GM23338 (cell line): ENCODE data around the gene QRICH2. TPM values are rescaled to one million over a fixed set of nuclear protein-coding genes. Genes with fewer than 3 reads are reported as not detected.

Source experiments
- ATAC-seq: fragments of 200-7000 bp; cut with Tn5 transposase; 3 replicates; pipeline ENCODE4 v1.9.1; 2020
- DNase-seq: peaks from one replicate; pipeline ENCODE4 v3.0.0-alpha.2; 2015; ENCODE audit warnings: low spot score
- H2AFZ ChIP-seq: fragments of 200-600 bp; sonication (generic); 2 replicates; pipeline ENCODE4 v1.8.0; 2016; ENCODE audit warnings: antibody characterized with exemption, mild to moderate bottlenecking, moderate library complexity
- H3F3A ChIP-seq: fragments of 200-600 bp; sonication (generic); replicated peaks from 2 replicates; pipeline ENCODE4 v1.8.0; 2017; ENCODE audit warnings: antibody characterized with exemption, mixed run types, low read depth
- H3K27ac ChIP-seq: fragments of 200-600 bp; sonication (generic); 2 replicates; pipeline ENCODE4 v1.6.1; 2016; ENCODE audit warnings: low read depth
- H3K27me3 ChIP-seq: fragments of 200-600 bp; sonication (generic); 2 replicates; pipeline ENCODE4 v1.8.0; 2016; ENCODE audit warnings: mild to moderate bottlenecking, mixed run types, moderate library complexity; ENCODE audit not compliant: insufficient read depth
- H3K36me3 ChIP-seq: fragments of 200-600 bp; sonication (generic); 2 replicates; pipeline ENCODE4 v1.8.0; 2016; ENCODE audit warnings: mild to moderate bottlenecking; ENCODE audit not compliant: insufficient read depth
- H3K4me1 ChIP-seq: fragments of 200-600 bp; sonication (generic); 2 replicates; pipeline ENCODE4 v1.8.0; 2016; ENCODE audit warnings: mild to moderate bottlenecking, moderate library complexity; ENCODE audit not compliant: insufficient read depth
- H3K4me2 ChIP-seq: fragments of 200-600 bp; sonication (generic); 2 replicates; pipeline ENCODE4 v1.7.1; 2017; ENCODE audit warnings: mixed run types
- H3K4me3 ChIP-seq: fragments of 200-600 bp; sonication (generic); 2 replicates; pipeline ENCODE4 v1.6.1; 2016; ENCODE audit warnings: mixed run types
- H3K79me2 ChIP-seq: fragments of 200-600 bp; sonication (generic); replicated peaks from 2 replicates; pipeline ENCODE4 v1.8.0; 2017; ENCODE audit warnings: mild to moderate bottlenecking; ENCODE audit not compliant: insufficient read depth
- H3K9me2 ChIP-seq: fragments of 200-600 bp; sonication (generic); 2 replicates; pipeline ENCODE4 v1.8.0; 2017; ENCODE audit not compliant: insufficient read depth
- H4K20me1 ChIP-seq: fragments of 200-600 bp; sonication (generic); replicated peaks from 2 replicates; pipeline ENCODE4 v1.8.0; 2017; ENCODE audit warnings: mild to moderate bottlenecking; ENCODE audit not compliant: insufficient read depth
- H3K27ac Mint-ChIP-seq: 2 replicates; pipeline ENCODE4 v1.8.0; 2020; ENCODE audit warnings: inconsistent platforms, mild to moderate bottlenecking, moderate library complexity, mixed read lengths
- H3K27me3 Mint-ChIP-seq: 3 replicates; pipeline ENCODE4 v1.8.0; 2022; ENCODE audit warnings: low read depth, mild to moderate bottlenecking, moderate library complexity, mixed read lengths, inconsistent platforms; ENCODE audit not compliant: insufficient read depth, poor library complexity
- H3K36me3 Mint-ChIP-seq: 3 replicates; pipeline ENCODE4 v1.8.0; 2021; ENCODE audit warnings: low read depth, mild to moderate bottlenecking, inconsistent platforms, moderate library complexity, mixed read lengths
- H3K4me1 Mint-ChIP-seq: 3 replicates; pipeline ENCODE4 v1.8.0; 2020; ENCODE audit warnings: mild to moderate bottlenecking, inconsistent platforms, mixed read lengths
- H3K4me3 Mint-ChIP-seq: 3 replicates; pipeline ENCODE4 v1.8.0; 2021; ENCODE audit warnings: moderate library complexity, mild to moderate bottlenecking, inconsistent platforms, mixed read lengths
- H3K9me3 Mint-ChIP-seq: 3 replicates; pipeline ENCODE4 v1.8.0; 2020; ENCODE audit warnings: moderate library complexity, mild to moderate bottlenecking, inconsistent platforms, mixed read lengths
- CTCF ChIP-seq, 2 experiments: fragments of 200-600 bp in 1 of 2; sonication (generic) in 1 of 2; conservative IDR thresholded peaks; 2 replicates each; pipeline versions ENCODE4 v1.5.1 to v1.6.1; 2016 to 2017; ENCODE audit warnings: antibody characterized with exemption in 2 of 2, low read depth in 2 of 2, mild to moderate bottlenecking in 2 of 2, moderate library complexity in 1 of 2
- ETS1 ChIP-seq: IDR thresholded peaks from 2 replicates; pipeline ENCODE4 v1.6.1; 2016; ENCODE audit warnings: antibody characterized with exemption
- EZH2 ChIP-seq: fragments of 200-600 bp; sonication (generic); IDR thresholded peaks from one replicate; pipeline ENCODE4 v1.8.0; 2017; ENCODE audit warnings: antibody characterized with exemption, mild to moderate bottlenecking, low read depth; ENCODE audit not compliant: unreplicated experiment
- EZH2phosphoT487 ChIP-seq: fragments of 200-600 bp; sonication (generic); IDR thresholded peaks from one replicate; pipeline ENCODE4 v1.8.1; 2018; ENCODE audit warnings: antibody characterized with exemption; ENCODE audit not compliant: unreplicated experiment
- JUNB ChIP-seq: IDR thresholded peaks from one replicate; pipeline ENCODE4 v1.6.1; 2016; ENCODE audit warnings: antibody characterized with exemption; ENCODE audit not compliant: unreplicated experiment
- NANOG ChIP-seq: IDR thresholded peaks from 2 replicates; pipeline ENCODE4 v1.6.1; 2016; ENCODE audit warnings: antibody characterized with exemption, borderline replicate concordance
- POLR2AphosphoS5 ChIP-seq: IDR thresholded peaks from 2 replicates; pipeline ENCODE4 v1.6.1; 2016; ENCODE audit warnings: antibody characterized with exemption, low read depth
- REST ChIP-seq: IDR thresholded peaks from one replicate; pipeline ENCODE4 v1.6.1; 2018; ENCODE audit warnings: antibody characterized with exemption; ENCODE audit not compliant: unreplicated experiment
- STAT1 ChIP-seq: IDR thresholded peaks from one replicate; pipeline ENCODE4 v1.6.1; 2016; ENCODE audit warnings: antibody characterized with exemption; ENCODE audit not compliant: unreplicated experiment
- ZNF114 ChIP-seq: fragments of 250-450 bp; sonication (Bioruptor Pico); IDR thresholded peaks from 2 replicates; pipeline ENCODE4 v1.5.0; 2020; ENCODE audit warnings: mild to moderate bottlenecking, moderate library complexity
- ZNF331 ChIP-seq: fragments of 250-450 bp; sonication (Bioruptor Pico); IDR thresholded peaks from 2 replicates; pipeline ENCODE4 v1.5.0; 2020; ENCODE audit warnings: low read depth, mild to moderate bottlenecking, moderate library complexity
- ZNF462 ChIP-seq: fragments of 250-450 bp; sonication (Bioruptor Pico); IDR thresholded peaks from 2 replicates; pipeline ENCODE4 v1.5.0; 2020; ENCODE audit warnings: mild to moderate bottlenecking, moderate library complexity
- polyA plus RNA-seq: library from polyadenylated mRNA; unstranded; fragments of >200 nt; fragmentation: Nextera tagmentation; extraction: Ambion mirVana; gene quantifications from 2 replicates; pipeline ENCODE4 v1.2.1, GENCODE V29; 2016
- total RNA-seq: library from RNA; depleted of rRNA; stranded (reverse); fragments of >200 nt; shearing (Covaris generic); gene quantifications from 2 replicates; pipeline ENCODE4 v1.2.3, GENCODE V29; 2014

QRICH2 gene
- total and polyA plus RNA-seq, 2 experiments from 2014 or later = 2.2 to 3.7 TPM

- H3K36me3 ChIP-seq = no peaks in the 10 kb centered on the region
- no peak overlapping the region for H3K4me2 ChIP-seq
- TF ChIP-seq NANOG = no peak
- TF ChIP-seq ZNF331 (CRISPR knock-in tag) = no peak
- no peak for TF ChIP-seq POLR2AphosphoS5
- TF ChIP-seq EZH2phosphoT487 = no peak
- TF ChIP-seq JUNB = no peak
- TF ChIP-seq ETS1 = no peak
- no peak for TF ChIP-seq CTCF (conservative IDR thresholded peaks at IDR 0.05; ENCODE audit: low read depth in 2 of 2)
- no peak for TF ChIP-seq ZNF462 (CRISPR knock-in tag)
- no peak for TF ChIP-seq EZH2
- no peak for TF ChIP-seq REST
- TF ChIP-seq STAT1 = no peak
- TF ChIP-seq ZNF114 (CRISPR knock-in tag) = no peak
- Mint-ChIP-seq H3K27me3 (no peaks in the 10 kb centered on the region), H3K9me3 (no peaks in the 10 kb centered on the region), H3K4me3 (no peak overlapping the region), H3K4me1 (peaks cover 5% of the 10 kb centered on the region), H3K27ac (no peak overlapping the region), H3K36me3 (no peaks in the 10 kb centered on the region)
- H3K27me3 ChIP-seq = 0 out of 2 replicates have a peak, but pooled peaks cover 4% of the 10 kb centered on the region
- no peaks in the 10 kb centered on the region for H3K4me1 ChIP-seq
- H3K9me2 ChIP-seq = no peaks in the 10 kb centered on the region
- H3K27ac ChIP-seq = no peak overlapping the region
- no peaks in the 10 kb centered on the region; the same call in none of the 2 replicates for H4K20me1 ChIP-seq
- no peak overlapping the region for H3K4me3 ChIP-seq
- ATAC-seq (no peak), DNase-seq (no peak)
- H3F3A ChIP-seq = no peaks in the 10 kb centered on the region
- no peak overlapping the region for H2AFZ ChIP-seq
- H3K79me2 ChIP-seq = no peaks in the 10 kb centered on the region; the same call in 1 of the 2 replicates
Observed at GRCh38 chr17:76232342-76232741, 75.7 kb downstream of the QRICH2 start.
